ENCODE data around the gene TFPI. TPM values are rescaled to one million over a fixed set of nuclear protein-coding genes. Genes with fewer than 3 reads are reported as not detected.

TFPI gene
- total RNA-seq, 1 donor from 2014 or later, result 0.50 TPM

- H3K9me3 Mint-ChIP-seq, result no peaks in the 10 kb centered on the region
- no peak for DNase-seq (ENCODE audit: low spot score)
- H3K27ac Mint-ChIP-seq, result no peak overlapping the region
- no peaks in the 10 kb centered on the region for H3K4me1 Mint-ChIP-seq (ENCODE audit: low read depth)
- no peaks in the 10 kb centered on the region for H3K27me3 Mint-ChIP-seq (ENCODE audit: low read depth)
- intact Hi-C loops (cut with micrococcal nuclease), result no loop called here
- no peaks in the 10 kb centered on the region for H3K36me3 Mint-ChIP-seq (ENCODE audit: low read depth)
- no peak overlapping the region for H3K4me3 Mint-ChIP-seq (ENCODE audit: low read depth)
Measured at GRCh38 chr2:187429989-187430388, 124.2 kb downstream of the TFPI start.

- Mint-ChIP-seq H3K27ac (no peak overlapping the region), H3K4me1 (ENCODE audit: low read depth) (no peaks in the 10 kb centered on the region), H3K9me3 (no peaks in the 10 kb centered on the region), H3K4me3 (ENCODE audit: low read depth) (no peak overlapping the region), H3K27me3 (ENCODE audit: low read depth) (no peaks in the 10 kb centered on the region), H3K36me3 (ENCODE audit: low read depth) (no peaks in the 10 kb centered on the region)
- DNase-seq (ENCODE audit: low spot score), result no peak
- intact Hi-C loops (cut with micrococcal nuclease), result no loop called here
Measured at GRCh38 chr2:187424146-187424545, 130.1 kb downstream of the TFPI start.

- no peaks in the 10 kb centered on the region for H3K4me1 Mint-ChIP-seq (ENCODE audit: low read depth)
- DNase-seq (ENCODE audit: low spot score), result no peak
- intact Hi-C loops (cut with micrococcal nuclease), result no loop called here
- no peaks in the 10 kb centered on the region for H3K9me3 Mint-ChIP-seq
- no peak overlapping the region for H3K4me3 Mint-ChIP-seq (ENCODE audit: low read depth)
- no peak overlapping the region for H3K27ac Mint-ChIP-seq
- no peaks in the 10 kb centered on the region for H3K36me3 Mint-ChIP-seq (ENCODE audit: low read depth)
- no peaks in the 10 kb centered on the region for H3K27me3 Mint-ChIP-seq (ENCODE audit: low read depth)
Measured at GRCh38 chr2:187422282-187422681, 132.0 kb downstream of the TFPI start.

GRCh38 chr2:187421519-187421918 is 132.7 kb downstream of the TFPI start:
- Mint-ChIP-seq H3K36me3 (ENCODE audit: low read depth) (no peaks in the 10 kb centered on the region), H3K27me3 (ENCODE audit: low read depth) (no peaks in the 10 kb centered on the region), H3K4me3 (ENCODE audit: low read depth) (no peak overlapping the region), H3K9me3 (no peaks in the 10 kb centered on the region), H3K4me1 (ENCODE audit: low read depth) (no peaks in the 10 kb centered on the region), H3K27ac (no peak overlapping the region)
- no peak for DNase-seq (ENCODE audit: low spot score)
- intact Hi-C loops (cut with micrococcal nuclease), result no loop called here

- no peak overlapping the region for H3K4me3 Mint-ChIP-seq (ENCODE audit: low read depth)
- no peaks in the 10 kb centered on the region for H3K9me3 Mint-ChIP-seq
- no peak for DNase-seq (ENCODE audit: low spot score)
- no peaks in the 10 kb centered on the region for H3K27me3 Mint-ChIP-seq (ENCODE audit: low read depth)
- intact Hi-C loops (cut with micrococcal nuclease), result no loop called here
- no peaks in the 10 kb centered on the region for H3K36me3 Mint-ChIP-seq (ENCODE audit: low read depth)
- no peaks in the 10 kb centered on the region for H3K4me1 Mint-ChIP-seq (ENCODE audit: low read depth)
- no peak overlapping the region for H3K27ac Mint-ChIP-seq
Measured at GRCh38 chr2:187419808-187420207, 134.4 kb downstream of the TFPI start.

- Mint-ChIP-seq H3K36me3 (ENCODE audit: low read depth) (no peaks in the 10 kb centered on the region), H3K4me3 (ENCODE audit: low read depth) (no peak overlapping the region), H3K27me3 (ENCODE audit: low read depth) (no peaks in the 10 kb centered on the region), H3K27ac (no peak overlapping the region), H3K4me1 (ENCODE audit: low read depth) (no peaks in the 10 kb centered on the region), H3K9me3 (no peaks in the 10 kb centered on the region)
- DNase-seq (ENCODE audit: low spot score), result no peak
- intact Hi-C loops (cut with micrococcal nuclease), result no loop called here
Measured at GRCh38 chr2:187415449-187415848, 138.8 kb downstream of the TFPI start.

Other genes starting within 250 kb of the TFPI start
- gene CALCRL, start 106.2 kb downstream of the TFPI start, total RNA-seq, result 0.71 and 0.90 TPM in 2 replicates

Measured in activated T-helper 2 cell treated with anti-CD3 and anti-CD28 coated beads, Interferon-gamma antibody, Interleukin-2, Interleukin-4, amounts not matched to agents 10 μg/mL and 5 μg/mL and 100 μg/mL, durations not matched to agents 14 hours and 24 hours and 36 hours (primary cell).